ENCODE results near the gene KLHL22. TPM values are rescaled to one million over a fixed set of nuclear protein-coding genes. Genes with fewer than 3 reads are reported as not detected.
"Not testable (repeated sequence)": the region's sequence is repeated elsewhere in the genome, so short reads cannot be mapped to it uniquely, and the experiment has no call there.

The KLHL22 gene
- polyA plus RNA-seq, 1 donor, result 36.5 TPM

- no peak for DNase-seq
Measured at GRCh38 chr22:20499769-20500168, 4.2 kb upstream of the KLHL22 start.

- DNase-seq, result no peak
Measured at GRCh38 chr22:20498913-20499312, 3.3 kb upstream of the KLHL22 start.

- DNase-seq, result no peak
Measured at GRCh38 chr22:20497426-20497825, 1.8 kb upstream of the KLHL22 start.

- DNase-seq, result peak; percentile 95
Measured at GRCh38 chr22:20495861-20496681, 476 bp upstream of the KLHL22 start.

GRCh38 chr22:20491346-20491745 lies 4.2 kb downstream of the KLHL22 start:
- no peak for DNase-seq

- DNase-seq, result no peak
Measured at GRCh38 chr22:20490941-20491307, 4.7 kb downstream of the KLHL22 start.

- no peak for DNase-seq
Measured at GRCh38 chr22:20490183-20490940, 5.2 kb downstream of the KLHL22 start.

- no peak for DNase-seq
Measured at GRCh38 chr22:20488946-20489345, 6.6 kb downstream of the KLHL22 start.

- DNase-seq, result no peak
Measured at GRCh38 chr22:20487715-20488114, 7.9 kb downstream of the KLHL22 start.

- no peak for DNase-seq
Measured at GRCh38 chr22:20486229-20486628, 9.4 kb downstream of the KLHL22 start.

- no peak for DNase-seq
Measured at GRCh38 chr22:20484948-20485683, 10.5 kb downstream of the KLHL22 start.

- DNase-seq, result no peak
Measured at GRCh38 chr22:20483771-20484170, 11.8 kb downstream of the KLHL22 start.

- not testable (repeated sequence) for DNase-seq
Measured at GRCh38 chr22:20483143-20483506, 12.5 kb downstream of the KLHL22 start.

GRCh38 chr22:20479612-20480196 lies 15.9 kb downstream of the KLHL22 start:
- no peak for DNase-seq

GRCh38 chr22:20478059-20478458 lies 17.5 kb downstream of the KLHL22 start:
- DNase-seq, result not testable (repeated sequence)

GRCh38 chr22:20475569-20475968 lies 20.0 kb downstream of the KLHL22 start:
- DNase-seq, result not testable (repeated sequence)

GRCh38 chr22:20475115-20475436 lies 20.5 kb downstream of the KLHL22 start:
- no peak for DNase-seq

GRCh38 chr22:20472629-20473442 lies 22.8 kb downstream of the KLHL22 start:
- no peak for DNase-seq

- DNase-seq, result no peak
Measured at GRCh38 chr22:20471126-20471833, 24.3 kb downstream of the KLHL22 start.

- not testable (repeated sequence) for DNase-seq
Measured at GRCh38 chr22:20470525-20470924, 25.1 kb downstream of the KLHL22 start.

GRCh38 chr22:20469110-20469868 lies 26.3 kb downstream of the KLHL22 start:
- DNase-seq, result no peak
